ENCODE measurements around the gene PLD5. TPM values are rescaled to one million over a fixed set of nuclear protein-coding genes. Genes with fewer than 3 reads are reported as not detected.

The PLD5 gene
- total RNA-seq, 2 donors from 2014 or later, result 0.27 TPM; not detected in 1

DNA sequence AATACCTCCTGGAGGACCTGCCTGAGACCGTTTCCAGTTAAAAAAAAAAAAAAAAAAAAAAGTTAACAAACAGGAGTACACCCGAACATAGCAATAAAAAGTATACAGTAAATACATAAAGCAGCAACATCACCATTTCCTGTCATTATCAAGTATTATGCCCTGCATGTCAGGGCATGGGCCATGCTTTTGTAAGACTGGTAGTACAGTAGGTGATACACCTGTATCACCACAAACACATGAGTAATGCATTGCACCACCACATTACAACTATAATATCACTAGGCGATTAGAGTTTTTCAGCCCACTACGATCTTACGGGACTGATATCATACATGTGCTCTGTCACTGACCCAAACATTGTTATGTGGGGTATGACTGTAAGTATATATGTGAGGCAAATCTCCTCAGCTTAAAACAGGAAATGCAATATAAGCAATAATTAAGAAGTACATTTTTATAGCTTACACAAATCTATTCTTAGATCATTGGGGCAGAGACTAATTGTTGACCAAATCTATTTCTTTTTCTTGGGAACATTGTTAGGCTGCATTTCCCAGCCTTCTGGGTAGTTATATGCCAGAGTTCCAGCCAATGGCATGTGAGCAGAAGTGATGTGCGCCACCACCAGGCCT is 98.1 kb downstream of the PLD5 start:
- no peak overlapping the region for H3K27ac ChIP-seq
- no peaks in the 10 kb centered on the region for H3K9me3 ChIP-seq
- H3K4me3 ChIP-seq, result no peak overlapping the region
- intact Hi-C loops (cut with DNase I), result no loop called here
- no peaks in the 10 kb centered on the region for H3K36me3 ChIP-seq
- H3K9ac ChIP-seq (ENCODE audit: low read depth in 2 of 2, low read length in 2 of 2), result no peak overlapping the region
- DNase-seq, result no peak
- TF ChIP-seq, protein P1, sequence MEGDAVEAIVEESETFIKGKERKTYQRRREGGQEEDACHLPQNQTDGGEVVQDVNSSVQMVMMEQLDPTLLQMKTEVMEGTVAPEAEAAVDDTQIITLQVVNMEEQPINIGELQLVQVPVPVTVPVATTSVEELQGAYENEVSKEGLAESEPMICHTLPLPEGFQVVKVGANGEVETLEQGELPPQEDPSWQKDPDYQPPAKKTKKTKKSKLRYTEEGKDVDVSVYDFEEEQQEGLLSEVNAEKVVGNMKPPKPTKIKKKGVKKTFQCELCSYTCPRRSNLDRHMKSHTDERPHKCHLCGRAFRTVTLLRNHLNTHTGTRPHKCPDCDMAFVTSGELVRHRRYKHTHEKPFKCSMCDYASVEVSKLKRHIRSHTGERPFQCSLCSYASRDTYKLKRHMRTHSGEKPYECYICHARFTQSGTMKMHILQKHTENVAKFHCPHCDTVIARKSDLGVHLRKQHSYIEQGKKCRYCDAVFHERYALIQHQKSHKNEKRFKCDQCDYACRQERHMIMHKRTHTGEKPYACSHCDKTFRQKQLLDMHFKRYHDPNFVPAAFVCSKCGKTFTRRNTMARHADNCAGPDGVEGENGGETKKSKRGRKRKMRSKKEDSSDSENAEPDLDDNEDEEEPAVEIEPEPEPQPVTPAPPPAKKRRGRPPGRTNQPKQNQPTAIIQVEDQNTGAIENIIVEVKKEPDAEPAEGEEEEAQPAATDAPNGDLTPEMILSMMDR (IDR thresholded peaks at IDR 0.05), result no peak
- no peaks in the 10 kb centered on the region for H3K27me3 ChIP-seq
- H3K4me1 ChIP-seq, result no peaks in the 10 kb centered on the region

DNA sequence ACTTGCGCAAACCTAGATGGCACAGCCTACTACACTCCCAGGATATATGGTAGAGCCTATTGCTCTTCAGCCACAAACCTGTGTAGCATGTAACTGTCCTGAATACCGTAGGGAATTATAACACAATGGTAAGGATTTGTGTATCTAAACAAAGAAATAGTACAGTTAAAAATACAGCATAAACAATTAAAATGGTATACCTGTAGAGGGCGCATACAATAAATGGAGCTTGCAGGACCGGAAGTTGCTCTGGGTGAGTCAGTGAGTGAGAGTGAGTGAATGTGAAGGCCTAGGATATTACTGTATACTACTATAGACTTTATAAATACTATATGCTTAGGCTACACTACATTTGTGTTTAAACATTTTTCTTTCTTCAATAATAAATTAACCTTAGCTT is 99.3 kb downstream of the PLD5 start:
- no peaks in the 10 kb centered on the region for H3K27me3 ChIP-seq
- no peak overlapping the region for H3K27ac ChIP-seq
- H3K4me1 ChIP-seq, result no peaks in the 10 kb centered on the region
- H3K9ac ChIP-seq (ENCODE audit: low read depth in 2 of 2, low read length in 2 of 2), result no peak overlapping the region
- no peaks in the 10 kb centered on the region for H3K9me3 ChIP-seq
- no peak for DNase-seq
- no peak overlapping the region for H3K4me3 ChIP-seq
- H3K36me3 ChIP-seq, result no peaks in the 10 kb centered on the region
- TF ChIP-seq, protein P1 (IDR thresholded peaks at IDR 0.05), result no peak
- intact Hi-C loops (cut with DNase I), result no loop called here

DNA sequence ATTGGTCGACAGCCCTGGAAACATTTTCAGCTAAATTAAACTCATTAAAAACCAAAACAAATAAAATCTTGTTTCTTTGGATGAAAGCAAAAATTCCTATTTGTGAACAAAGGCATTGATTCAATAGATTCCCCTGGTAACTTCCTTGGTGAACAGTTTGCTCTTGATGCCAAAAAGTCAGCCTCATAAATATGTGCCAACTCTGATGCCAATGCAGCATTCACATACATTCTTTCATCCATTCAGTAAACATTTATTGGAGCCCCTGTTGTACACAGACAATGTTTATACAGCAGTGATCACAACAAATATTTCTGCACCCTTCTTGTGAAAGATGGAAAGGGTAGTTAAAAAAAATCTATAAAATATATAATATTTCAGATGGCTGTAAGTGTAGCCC is 107.8 kb downstream of the PLD5 start:
- TF ChIP-seq, protein P1 (IDR thresholded peaks at IDR 0.05), result no peak
- H3K27ac ChIP-seq, result no peak overlapping the region
- no peaks in the 10 kb centered on the region for H3K36me3 ChIP-seq
- no peak overlapping the region for H3K9ac ChIP-seq (ENCODE audit: low read depth in 2 of 2, low read length in 2 of 2)
- no peaks in the 10 kb centered on the region for H3K27me3 ChIP-seq
- no peak for DNase-seq
- intact Hi-C loops (cut with DNase I), result no loop called here
- H3K9me3 ChIP-seq, result no peaks in the 10 kb centered on the region
- H3K4me3 ChIP-seq, result no peak overlapping the region
- no peaks in the 10 kb centered on the region for H3K4me1 ChIP-seq

DNA sequence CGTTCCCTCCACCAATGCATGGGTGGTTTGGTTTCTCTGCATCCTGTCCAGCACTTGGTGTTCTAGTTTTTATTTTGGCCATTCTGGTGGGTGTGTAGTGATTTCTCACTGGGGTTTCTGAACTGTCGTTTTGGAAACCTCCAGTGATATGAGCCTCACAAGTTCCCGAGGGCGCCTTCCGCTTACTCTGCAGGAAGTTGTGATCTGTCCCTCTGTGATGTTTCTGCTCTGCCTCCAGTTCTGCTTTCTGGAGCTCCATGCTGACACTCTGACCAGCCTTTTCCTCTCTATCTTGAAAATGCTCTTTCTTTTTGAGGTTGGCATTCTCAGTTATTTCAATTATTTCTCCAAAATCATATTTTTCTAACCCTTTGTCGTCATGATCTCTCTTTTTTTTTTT is 111.6 kb downstream of the PLD5 start:
- Histone ChIP-seq H3K9ac (ENCODE audit: low read depth in 2 of 2, low read length in 2 of 2) (no peak overlapping the region), H3K4me3 (no peak overlapping the region), H3K4me1 (no peaks in the 10 kb centered on the region), H3K27me3 (no peaks in the 10 kb centered on the region), H3K36me3 (no peaks in the 10 kb centered on the region), H3K9me3 (no peaks in the 10 kb centered on the region), H3K27ac (no peak overlapping the region)
- intact Hi-C loops (cut with DNase I), result no loop called here
- DNase-seq, result no peak
- TF ChIP-seq, protein P1 (IDR thresholded peaks at IDR 0.05), result no peak

DNA sequence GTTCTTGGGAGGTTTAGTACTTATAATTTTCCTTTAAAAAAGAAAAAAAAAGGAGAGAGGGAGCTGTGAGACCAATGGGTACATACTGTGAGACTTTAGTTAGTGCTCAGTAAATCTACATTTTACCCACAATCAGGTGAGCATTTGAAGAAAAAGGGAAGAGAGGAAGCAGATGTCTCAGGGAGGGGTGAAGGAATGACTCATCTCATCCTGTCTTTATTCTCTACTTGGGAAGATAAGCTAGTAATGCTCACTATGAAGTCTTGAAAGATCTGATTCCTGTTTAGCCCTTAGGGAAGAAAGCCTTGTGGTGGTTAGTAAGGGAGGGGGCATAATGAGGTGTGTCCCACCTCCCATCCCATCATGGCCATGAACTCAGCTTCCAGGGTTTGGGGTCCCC is 112.6 kb downstream of the PLD5 start:
- no peaks in the 10 kb centered on the region for H3K9me3 ChIP-seq
- no peaks in the 10 kb centered on the region for H3K27me3 ChIP-seq
- no peak overlapping the region for H3K4me3 ChIP-seq
- no peaks in the 10 kb centered on the region for H3K36me3 ChIP-seq
- TF ChIP-seq, protein P1 (IDR thresholded peaks at IDR 0.05), result no peak
- H3K9ac ChIP-seq (ENCODE audit: low read depth in 2 of 2, low read length in 2 of 2), result no peak overlapping the region
- no peaks in the 10 kb centered on the region for H3K4me1 ChIP-seq
- intact Hi-C loops (cut with DNase I), result no loop called here
- DNase-seq, result no peak
- H3K27ac ChIP-seq, result no peak overlapping the region

Measured in colonic mucosa (tissue), 4 donors.